ENCODE data around the gene LDOC1. TPM values are rescaled to one million over a fixed set of nuclear protein-coding genes. Genes with fewer than 3 reads are reported as not detected.
"Not testable (repeated sequence)": the region's sequence is repeated elsewhere in the genome, so short reads cannot be mapped to it uniquely, and the experiment has no call there.

LDOC1 gene
- total RNA-seq: 1 to 10 TPM; 3.3 to 6.6 (median 6.0) TPM

DNA sequence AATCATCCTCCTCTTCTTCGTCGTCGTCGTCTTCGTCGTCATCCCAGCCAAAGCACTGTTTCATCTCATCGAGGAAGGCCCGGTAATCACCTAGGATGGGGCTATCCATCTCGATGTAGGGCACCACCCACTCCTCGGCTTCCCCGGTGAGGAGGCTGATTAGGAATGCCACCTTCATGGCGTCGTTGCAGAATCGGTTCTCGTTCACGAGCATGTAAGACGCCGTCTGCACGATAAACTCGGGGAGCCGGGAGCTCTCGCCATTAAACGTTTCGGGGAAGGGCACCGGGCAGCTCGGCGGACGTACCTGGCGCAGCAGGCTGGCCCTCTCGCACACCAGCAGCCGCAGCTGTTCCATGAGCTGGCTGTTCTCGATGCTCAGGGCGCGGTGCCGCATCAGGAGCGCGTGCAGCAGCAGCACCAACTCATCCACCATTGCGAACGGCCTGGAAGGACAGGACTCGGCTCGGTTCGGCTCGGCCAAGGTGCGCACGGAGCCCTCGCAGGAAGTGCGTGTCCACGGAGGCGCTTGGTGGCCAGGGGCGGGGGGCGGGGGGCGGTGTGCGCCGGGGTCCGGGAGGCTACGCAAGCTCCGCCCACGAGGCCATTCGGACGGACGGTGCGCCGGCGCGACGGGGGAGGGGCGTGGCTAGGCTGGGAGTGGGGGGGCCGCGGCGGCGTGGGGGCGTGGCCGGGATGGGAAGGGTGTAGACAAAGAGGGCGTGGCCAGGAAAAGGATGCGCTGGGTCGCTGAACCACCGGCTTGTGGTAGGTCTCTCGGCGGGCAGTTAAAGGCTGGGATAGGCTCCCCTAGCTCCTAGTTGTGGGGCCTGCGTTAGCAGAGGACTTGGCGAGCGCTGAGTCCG, at the start of gene LDOC1:
TSS of gene LDOC1 (minus strand) at position 544 of the 866 bp plus-strand sequence. CDS start at position 436, 108 bp downstream.
- intact Hi-C loops (cut with DNase I): no loop called here
- TF ChIP-seq EP300 (IDR thresholded peaks at IDR 0.05) (no peak), POLR2A (IDR thresholded peaks at IDR 0.05; ENCODE audit: low read depth) (no peak), POLR2AphosphoS5 (IDR thresholded peaks at IDR 0.05) (no peak)
- TF ChIP-seq, protein P1, sequence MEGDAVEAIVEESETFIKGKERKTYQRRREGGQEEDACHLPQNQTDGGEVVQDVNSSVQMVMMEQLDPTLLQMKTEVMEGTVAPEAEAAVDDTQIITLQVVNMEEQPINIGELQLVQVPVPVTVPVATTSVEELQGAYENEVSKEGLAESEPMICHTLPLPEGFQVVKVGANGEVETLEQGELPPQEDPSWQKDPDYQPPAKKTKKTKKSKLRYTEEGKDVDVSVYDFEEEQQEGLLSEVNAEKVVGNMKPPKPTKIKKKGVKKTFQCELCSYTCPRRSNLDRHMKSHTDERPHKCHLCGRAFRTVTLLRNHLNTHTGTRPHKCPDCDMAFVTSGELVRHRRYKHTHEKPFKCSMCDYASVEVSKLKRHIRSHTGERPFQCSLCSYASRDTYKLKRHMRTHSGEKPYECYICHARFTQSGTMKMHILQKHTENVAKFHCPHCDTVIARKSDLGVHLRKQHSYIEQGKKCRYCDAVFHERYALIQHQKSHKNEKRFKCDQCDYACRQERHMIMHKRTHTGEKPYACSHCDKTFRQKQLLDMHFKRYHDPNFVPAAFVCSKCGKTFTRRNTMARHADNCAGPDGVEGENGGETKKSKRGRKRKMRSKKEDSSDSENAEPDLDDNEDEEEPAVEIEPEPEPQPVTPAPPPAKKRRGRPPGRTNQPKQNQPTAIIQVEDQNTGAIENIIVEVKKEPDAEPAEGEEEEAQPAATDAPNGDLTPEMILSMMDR (IDR thresholded peaks at IDR 0.05): no peak
- Histone ChIP-seq H3K27me3 (no peaks in the 10 kb centered on the region), H3K9me3 (no peaks in the 10 kb centered on the region), H3K4me1 (peaks cover 0 to 12% (median 9%) of the 10 kb centered on the region in 4 donors), H3K27ac (replicated peaks in 1 of 4) (peak within 1 kb of the TSS in 2 of 4 donors; percentile 33 to 42), H3K4me3 (peak within 1 kb of the TSS; percentile 59 to 70 (median 60)), H3K36me3 (no peaks in the 10 kb centered on the region)
- 36% methylated on average over 34 of the region's 83 CpGs for WGBS
- DNase-seq (ENCODE audit: extremely low spot score): peak; percentile 92

GRCh38 chrX:141221611-141222010, 44.7 kb upstream of the LDOC1 start:
- TF ChIP-seq EP300 (IDR thresholded peaks at IDR 0.05): no peak
- no peak for TF ChIP-seq POLR2AphosphoS5 (IDR thresholded peaks at IDR 0.05)
- TF ChIP-seq, protein P1 (IDR thresholded peaks at IDR 0.05): no peak
- no peak for TF ChIP-seq POLR2A (IDR thresholded peaks at IDR 0.05; ENCODE audit: low read depth)
- H3K4me1 ChIP-seq: no peaks in the 10 kb centered on the region
- H3K27me3 ChIP-seq: no peaks in the 10 kb centered on the region
- WGBS: 74% methylated on average over 2 of the region's 2 CpGs
- intact Hi-C loops (cut with DNase I): no loop called here
- H3K9me3 ChIP-seq: no peaks in the 10 kb centered on the region
- H3K4me3 ChIP-seq: no peak overlapping the region
- no peak for DNase-seq (ENCODE audit: extremely low spot score)
- no peak overlapping the region for H3K27ac ChIP-seq (replicated peaks in 1 of 4)
- no peaks in the 10 kb centered on the region for H3K36me3 ChIP-seq

GRCh38 chrX:141220342-141221008, 43.5 kb upstream of the LDOC1 start:
- no peaks in the 10 kb centered on the region for H3K36me3 ChIP-seq
- TF ChIP-seq POLR2AphosphoS5 (IDR thresholded peaks at IDR 0.05) (no peak), POLR2A (IDR thresholded peaks at IDR 0.05; ENCODE audit: low read depth) (no peak), EP300 (IDR thresholded peaks at IDR 0.05) (no peak)
- TF ChIP-seq, protein P1 (IDR thresholded peaks at IDR 0.05): no peak
- no peak for DNase-seq (ENCODE audit: extremely low spot score)

DNA sequence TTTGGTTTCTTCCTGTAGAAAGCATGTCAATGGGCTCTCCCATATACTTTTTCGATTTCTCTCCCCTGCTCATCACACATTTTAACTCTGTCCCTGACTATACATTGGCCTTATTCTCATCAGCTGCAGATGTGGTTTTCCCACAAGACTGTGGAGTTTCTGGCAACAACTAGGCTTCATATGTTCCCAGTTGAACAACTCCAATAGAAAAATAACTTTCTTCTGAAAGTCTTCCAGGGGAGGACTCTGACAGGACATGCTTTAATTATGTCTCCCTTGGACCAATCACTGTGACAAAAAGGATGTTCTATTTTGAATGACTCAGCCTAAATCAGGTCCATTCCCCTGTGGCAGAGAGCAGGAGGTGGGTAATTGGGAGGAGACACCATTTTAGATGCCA, 37.3 kb upstream of the LDOC1 start:
- H3K9me3 ChIP-seq: no peaks in the 10 kb centered on the region
- H3K4me1 ChIP-seq: no peaks in the 10 kb centered on the region
- no peak for DNase-seq (ENCODE audit: extremely low spot score)
- H3K27ac ChIP-seq (replicated peaks in 1 of 4): no peak overlapping the region
- TF ChIP-seq POLR2AphosphoS5 (IDR thresholded peaks at IDR 0.05): no peak
- TF ChIP-seq EP300 (IDR thresholded peaks at IDR 0.05): no peak
- no peak for TF ChIP-seq POLR2A (IDR thresholded peaks at IDR 0.05; ENCODE audit: low read depth)
- H3K27me3 ChIP-seq: no peaks in the 10 kb centered on the region
- 70% methylated on average over 1 of the region's 1 CpG for WGBS
- no peak overlapping the region for H3K4me3 ChIP-seq
- H3K36me3 ChIP-seq: no peaks in the 10 kb centered on the region
- intact Hi-C loops (cut with DNase I): no loop called here

More at GRCh38 chrX:141220342-141221008, 43.5 kb upstream of the LDOC1 start:
- WGBS: 50% methylated on average over 3 of the region's 3 CpGs
- Histone ChIP-seq H3K4me3 (no peak overlapping the region), H3K4me1 (no peaks in the 10 kb centered on the region), H3K27me3 (no peaks in the 10 kb centered on the region), H3K9me3 (no peaks in the 10 kb centered on the region), H3K27ac (replicated peaks in 1 of 4) (no peak overlapping the region)
- intact Hi-C loops (cut with DNase I): no loop called here

DNA sequence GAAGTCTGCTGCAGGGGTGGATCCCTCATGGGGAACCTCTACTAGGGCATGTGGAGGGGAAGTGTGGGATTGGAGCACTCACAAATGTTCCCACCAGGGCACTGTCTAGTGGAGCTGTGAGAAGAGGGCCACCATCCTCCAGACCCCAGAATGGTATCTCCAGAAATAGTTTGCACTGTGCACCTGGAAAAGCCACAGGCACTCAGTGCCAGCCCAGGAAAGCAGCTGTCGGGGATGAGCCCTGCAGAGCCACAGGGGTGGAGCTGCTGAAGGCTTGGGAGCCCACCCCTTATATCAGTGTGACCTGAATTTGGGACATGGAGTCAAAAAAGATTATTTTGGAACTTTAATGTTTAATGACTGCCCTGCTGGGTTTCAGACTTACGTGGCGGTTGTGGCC, 25.0 kb upstream of the LDOC1 start:
- TF ChIP-seq POLR2A (IDR thresholded peaks at IDR 0.05; ENCODE audit: low read depth): no peak
- no peak for TF ChIP-seq POLR2AphosphoS5 (IDR thresholded peaks at IDR 0.05)
- TF ChIP-seq, protein P1 (IDR thresholded peaks at IDR 0.05): no peak
- TF ChIP-seq EP300 (IDR thresholded peaks at IDR 0.05): no peak
- intact Hi-C loops (cut with DNase I): no loop called here
- Histone ChIP-seq H3K4me3 (no peak overlapping the region), H3K27me3 (no peaks in the 10 kb centered on the region), H3K27ac (replicated peaks in 1 of 4) (no peak overlapping the region), H3K36me3 (no peaks in the 10 kb centered on the region), H3K9me3 (no peaks in the 10 kb centered on the region), H3K4me1 (no peaks in the 10 kb centered on the region)
- DNase-seq (ENCODE audit: extremely low spot score): no peak
- WGBS: 88% methylated on average over 3 of the region's 3 CpGs

GRCh38 chrX:141188573-141188972, 11.6 kb upstream of the LDOC1 start:
- H3K4me3 ChIP-seq; DNase-seq (ENCODE audit: extremely low spot score); H3K9me3 ChIP-seq; H3K4me1 ChIP-seq; H3K27ac ChIP-seq (replicated peaks in 1 of 4); intact Hi-C loops (cut with DNase I); H3K27me3 ChIP-seq; H3K36me3 ChIP-seq: not testable (repeated sequence)
- 92% methylated on average over 11 of the region's 24 CpGs for WGBS
